K562 (cell line): ENCODE measurements around the gene LAMA2. TPM values are rescaled to one million over a fixed set of nuclear protein-coding genes. Genes with fewer than 3 reads are reported as not detected.

Experiments
- ATAC-seq: fragments of 200-7000 bp; cut with Tn5 transposase; 3 replicates; pipeline ENCODE4 v1.9.1; 2020; ENCODE audit warnings: moderate library complexity
- BruUV-seq: library from RNA; stranded (reverse); fragments of 400-500 nt; replicated peaks from 2 replicates; lab custom pipeline; 2021; lab: Mats Ljungman, UMichigan
- CTCF ChIA-PET: fragments of 300-600 bp; formaldehyde crosslinking; extraction: SDS; loops from one replicate; lab custom pipeline; 2021; ENCODE audit warnings: low intra/inter-chr PET ratio; lab: Yijun Ruan, JAX
- POLR2A ChIA-PET: fragments of 300-600, 350-650 bp; sonication (Branson Sonifier 250); formaldehyde crosslinking; extraction: SDS; loops from one replicate; lab custom pipeline; 2021; ENCODE audit warnings: antibody characterized with exemption, inconsistent platforms; lab: Yijun Ruan, JAX
- DNase-seq, 4 experiments: peaks; one replicate each; pipeline versions ENCODE4 v3.0.0 to v3.0.0-alpha.2; 2011 to 2018; ENCODE audit warnings: low spot score in 3 of 4, mixed read lengths in 3 of 4; ENCODE audit errors: extremely low read depth in 1 of 4
- FAIRE-seq: peaks from 2 replicates; lab custom pipeline; 2011; peaks lifted over from hg19 to GRCh38; lab: Jason Lieb, UNC
- H2AFZ ChIP-seq: 2 replicates; pipeline ENCODE4 v1.6.0; 2011; ENCODE audit warnings: low read depth, low read length, control low read depth, inconsistent platforms
- H3K27ac ChIP-seq: fragments of 200-600 bp; 3 replicates; pipeline ENCODE4 v1.8.0; 2011; ENCODE audit warnings: low read depth, mild to moderate bottlenecking, control low read depth, inconsistent platforms, low read length, moderate library complexity, mixed read lengths; ENCODE audit errors: extremely low read depth
- H3K27me3 ChIP-seq, 2 experiments: fragments of 300-600 bp in 1 of 2; 2 replicates in 1 of 2; 3 replicates in 1 of 2; pipeline versions ENCODE4 v1.6.0 to v1.8.0; 2011; ENCODE audit warnings: inconsistent platforms in 2 of 2, low read length in 2 of 2, mild to moderate bottlenecking in 1 of 2, mixed read lengths in 1 of 2, moderate library complexity in 1 of 2; ENCODE audit not compliant: control insufficient read depth in 2 of 2, insufficient read depth in 2 of 2
- H3K36me3 ChIP-seq: fragments of 300-600 bp; 3 replicates; pipeline ENCODE4 v1.8.0; 2011; ENCODE audit warnings: mild to moderate bottlenecking, low read length, inconsistent platforms; ENCODE audit not compliant: control insufficient read depth, insufficient read depth
- H3K4me1 ChIP-seq, 2 experiments: fragments of 200-600 bp in 1 of 2; replicated peaks in 1 of 2; 2 replicates in 1 of 2; 3 replicates in 1 of 2; pipeline versions ENCODE4 v1.5.1 to v1.8.0; 2011; ENCODE audit warnings: inconsistent platforms in 2 of 2, low read length in 2 of 2, mild to moderate bottlenecking in 1 of 2, mixed read lengths in 1 of 2, moderate library complexity in 1 of 2; ENCODE audit not compliant: control insufficient read depth in 2 of 2, insufficient read depth in 2 of 2
- H3K4me2 ChIP-seq: 2 replicates; pipeline ENCODE4 v1.6.1; 2011; ENCODE audit warnings: low read length, control low read depth, inconsistent platforms, mixed read lengths; ENCODE audit not compliant: insufficient read depth
- H3K4me3 ChIP-seq: fragments of 200-600 bp; sonication (generic), shearing (Covaris generic); 2 replicates; pipeline ENCODE4 v1.5.1; 2016; ENCODE audit warnings: control low read depth, inconsistent platforms
- H3K79me2 ChIP-seq: fragments of 200-600 bp; 3 replicates; pipeline ENCODE4 v1.8.0; 2011; ENCODE audit warnings: low read length, inconsistent platforms; ENCODE audit not compliant: control insufficient read depth, insufficient read depth
- H3K9ac ChIP-seq, 2 experiments: 2 replicates each; pipeline versions ENCODE4 v1.6.0 to v1.6.1; 2011; ENCODE audit warnings: low read depth in 2 of 2, low read length in 2 of 2, control low read depth in 1 of 2, inconsistent platforms in 1 of 2, mild to moderate bottlenecking in 1 of 2, mixed read lengths in 1 of 2; ENCODE audit not compliant: insufficient read depth in 1 of 2
- H3K9me1 ChIP-seq: one replicate; pipeline ENCODE4 v1.6.0; 2011; ENCODE audit warnings: inconsistent platforms, mild to moderate bottlenecking, low read length, moderate library complexity; ENCODE audit not compliant: control insufficient read depth, insufficient read depth
- H3K9me3 ChIP-seq: replicated peaks from 2 replicates; pipeline ENCODE4 v1.5.1; 2011; ENCODE audit warnings: low read depth, low read length, inconsistent platforms; ENCODE audit not compliant: control insufficient read depth, insufficient read depth
- H4K20me1 ChIP-seq: replicated peaks from 2 replicates; pipeline ENCODE4 v1.6.1; 2011; ENCODE audit warnings: low read length, inconsistent platforms, mixed read lengths; ENCODE audit not compliant: control insufficient read depth, insufficient read depth
- DACH1 ChIP-seq: fragments of 450-650 bp; IDR thresholded peaks from 2 replicates; pipeline ENCODE4 v1.6.1; 2018; ENCODE audit not compliant: partially characterized antibody
- DPF2 ChIP-seq: fragments of 450-650 bp; IDR thresholded peaks from 2 replicates; pipeline ENCODE4 v1.6.1; 2016
- E2F5 ChIP-seq: sonication (generic); formaldehyde crosslinking; IDR thresholded peaks from 2 replicates; pipeline ENCODE4 v1.8.0; 2022; ENCODE audit warnings: mild to moderate bottlenecking, missing genetic modification reagents
- EP300 ChIP-seq: IDR thresholded peaks from 2 replicates; pipeline ENCODE4 v1.6.1; 2012; ENCODE audit warnings: low read length, improper control_type of control experiment
- FUS ChIP-seq: fragments of 200-400 bp; formaldehyde crosslinking; optimal IDR thresholded peaks from 2 replicates; pipeline ENCODE3; 2017; ENCODE audit warnings: low read depth, low read length
- HNRNPLL ChIP-seq: fragments of 200-400 bp; formaldehyde crosslinking; IDR thresholded peaks from 2 replicates; pipeline ENCODE4 v1.6.1; 2017; ENCODE audit warnings: low read length, low read depth, mild to moderate bottlenecking; ENCODE audit not compliant: poor library complexity, severe bottlenecking
- LARP7 ChIP-seq: fragments of 450-650 bp; IDR thresholded peaks from 2 replicates; pipeline ENCODE4 v1.6.1; 2016
- MCM2 ChIP-seq: fragments of 450-650 bp; IDR thresholded peaks from 2 replicates; pipeline ENCODE4 v1.6.1; 2017; ENCODE audit warnings: low read depth, mild to moderate bottlenecking
- RNF219 ChIP-seq: fragments of 250-450 bp; sonication (Bioruptor Pico); IDR thresholded peaks from 2 replicates; pipeline ENCODE4 v1.5.0; 2022; ENCODE audit warnings: mild to moderate bottlenecking
- SFPQ ChIP-seq: fragments of 200-400 bp; formaldehyde crosslinking; IDR thresholded peaks from 2 replicates; pipeline ENCODE4 v1.6.1; 2017; ENCODE audit warnings: mild to moderate bottlenecking, low read depth, low read length, moderate library complexity
- XRCC5 ChIP-seq: fragments of 200-400 bp; formaldehyde crosslinking; IDR thresholded peaks from 2 replicates; pipeline ENCODE4 v1.6.1; 2017; ENCODE audit warnings: low read depth, mild to moderate bottlenecking, low read length
- ZNF146 ChIP-seq: IDR thresholded peaks from one replicate; pipeline ENCODE4 v1.6.1; 2018; ENCODE audit warnings: missing compliant biosample characterization; ENCODE audit not compliant: unreplicated experiment
- ZNF197 ChIP-seq: fragments of 200-800 bp; sonication (Bioruptor generic); IDR thresholded peaks from 2 replicates; pipeline ENCODE4 v1.6.1; 2016; ENCODE audit warnings: low read depth, missing genetic modification characterization, missing compliant biosample characterization
- ZNF263 ChIP-seq: sonication (generic); formaldehyde crosslinking; IDR thresholded peaks from 2 replicates; pipeline ENCODE4 v1.8.0; 2022; ENCODE audit warnings: mild to moderate bottlenecking, missing genetic modification reagents, borderline replicate concordance
- ZNF778 ChIP-seq: fragments of 450-650 bp; formaldehyde crosslinking; IDR thresholded peaks from 2 replicates; pipeline ENCODE4 v1.4.0; 2020; ENCODE audit warnings: mild to moderate bottlenecking, moderate library complexity
- WGBS: fragments of 100-300 bp; shearing (Covaris generic); methylation state at CpG from one replicate; pipeline ENCODE4 v1.1.6; 2016; ENCODE audit warnings: low coverage, mixed read lengths; ENCODE audit not compliant: insufficient coverage; ENCODE audit errors: missing lambda C conversion rate; 5-methylcytosine and 5-hydroxymethylcytosine counted together
- in situ Hi-C: fragments of 300-500 bp; cut with MboI; formaldehyde crosslinking; loops from 4 replicates; pipeline ENCODE4 v1.15.0; 2018; ENCODE audit warnings: inconsistent platforms, mixed read lengths
- intact Hi-C: fragments of 100-400 bp; cut with micrococcal nuclease; formaldehyde crosslinking; loops from 2 replicates; pipeline ENCODE4 v1.14.2; 2022
- polyA plus RNA-seq, 8 experiments: library from polyadenylated mRNA; depleted of rRNA in 4 of 8; stranded (reverse) in 5 of 8; unstranded in 3 of 8; fragments of >200 nt; fragmentation: Nextera tagmentation in 2 of 8; fragmentation: Illumina TruSeq in 1 of 8; extraction: Ambion mirVana in 2 of 8; extraction: Trizol in 1 of 8; gene quantifications; 2 replicates each; pipeline versions ENCODE4 v1.2.1 to v1.2.3, GENCODE V29; 2011 to 2014; ENCODE audit warnings: inconsistent platforms in 1 of 8, missing spikeins in 1 of 8
- total RNA-seq, 7 experiments: library from RNA; depleted of rRNA in 6 of 7; stranded (reverse); fragments of >200 nt in 6 of 7; fragmentation: Illumina TruSeq in 2 of 7; extraction: Trizol in 2 of 7; gene quantifications; 2 replicates each; pipeline versions ENCODE4 v1.2.1 to v1.2.3, GENCODE V29; 2011 to 2021; ENCODE audit warnings: low replicate concordance in 1 of 7

Gene LAMA2
- total and polyA plus RNA-seq, 9 of the 15 experiments (the other 6 are each of a cell fraction or from before 2014, with no cell fraction given), result 0.04 to 1.5 (median 0.36) TPM

GRCh38 chr6:129263176-129263575 lies 380.2 kb downstream of the LAMA2 start (continued):
- TF ChIP-seq ZNF197 (CRISPR knock-in tag), result no peak
- TF ChIP-seq SFPQ, result no peak
- TF ChIP-seq MCM2, result no peak

- Histone ChIP-seq H3K36me3 (no peaks in the 10 kb centered on the region), H3K9me3 (no peaks in the 10 kb centered on the region), H3K27me3 (no peaks in the 10 kb centered on the region), H3K4me2 (no peak overlapping the region), H3K9ac (no peak overlapping the region), H4K20me1 (no peaks in the 10 kb centered on the region), H3K4me3 (no peak overlapping the region), H2AFZ (no peak overlapping the region), H3K4me1 (no peaks in the 10 kb centered on the region), H3K9me1 (no peaks in the 10 kb centered on the region), H3K79me2 (no peaks in the 10 kb centered on the region), H3K27ac (no peak overlapping the region)
- 0% methylated on average over 3 of the region's 3 CpGs for WGBS
- ChIA-PET POLR2A (no interaction called here), CTCF (no interaction called here)
- intact Hi-C loops (no loop called here), in situ Hi-C loops (no loop called here)
- FAIRE-seq (no peak), ATAC-seq (no peak), DNase-seq (no peak)
- BruUV-seq, result no TSS peak
- TF ChIP-seq RNF219 (no peak), ZNF263 (CRISPR knock-in tag) (no peak), DPF2 (no peak), DACH1 (no peak), HNRNPLL (no peak), EP300 (no peak), XRCC5 (no peak), LARP7 (no peak), ZNF778 (CRISPR knock-in tag) (no peak), FUS (no peak), E2F5 (CRISPR knock-in tag) (no peak), ZNF146 (CRISPR knock-in tag) (no peak)
Measured at GRCh38 chr6:129264480-129265045, 381.6 kb downstream of the LAMA2 start.
